GM12865 (cell line): ENCODE measurements around the gene TNS3.

Source experiments
- DNase-seq: peaks from one replicate; pipeline ENCODE4 v3.0.0; 2010; ENCODE audit warnings: low read depth
- H3K4me3 ChIP-seq: 2 replicates; pipeline ENCODE4 v1.5.1; 2011; ENCODE audit warnings: mild to moderate bottlenecking, low read depth, low read length, control low read depth
- TF ChIP-seq, protein P1 (sequence below): IDR thresholded peaks from 2 replicates; pipeline ENCODE4 v1.5.1; 2011; ENCODE audit warnings: low read length, control low read depth, low read depth, inconsistent platforms; ENCODE audit not compliant: insufficient read depth; ENCODE audit errors: missing control alignments

TNS3 gene

DNA sequence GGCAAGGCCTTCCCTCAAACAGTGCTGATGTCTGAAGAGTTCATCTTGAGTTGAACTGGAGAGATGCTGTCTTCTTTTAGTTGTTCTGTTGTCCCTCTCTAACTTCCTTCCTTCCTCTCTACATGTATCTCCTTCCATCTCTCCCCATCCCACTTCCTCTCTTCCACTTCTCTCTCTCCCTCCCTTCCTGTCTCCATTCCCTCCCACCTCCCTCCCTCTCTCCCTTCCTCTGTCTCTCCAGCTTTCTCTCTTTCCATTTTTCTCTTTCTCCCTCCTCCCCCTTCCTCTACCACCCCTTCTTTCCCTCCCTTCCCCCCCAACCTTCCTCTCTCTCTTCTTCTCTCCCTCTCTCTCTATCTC lies 40.7 kb upstream of the TNS3 start:
- DNase-seq: no peak
- no peak overlapping the region for H3K4me3 ChIP-seq
- TF ChIP-seq, protein P1, sequence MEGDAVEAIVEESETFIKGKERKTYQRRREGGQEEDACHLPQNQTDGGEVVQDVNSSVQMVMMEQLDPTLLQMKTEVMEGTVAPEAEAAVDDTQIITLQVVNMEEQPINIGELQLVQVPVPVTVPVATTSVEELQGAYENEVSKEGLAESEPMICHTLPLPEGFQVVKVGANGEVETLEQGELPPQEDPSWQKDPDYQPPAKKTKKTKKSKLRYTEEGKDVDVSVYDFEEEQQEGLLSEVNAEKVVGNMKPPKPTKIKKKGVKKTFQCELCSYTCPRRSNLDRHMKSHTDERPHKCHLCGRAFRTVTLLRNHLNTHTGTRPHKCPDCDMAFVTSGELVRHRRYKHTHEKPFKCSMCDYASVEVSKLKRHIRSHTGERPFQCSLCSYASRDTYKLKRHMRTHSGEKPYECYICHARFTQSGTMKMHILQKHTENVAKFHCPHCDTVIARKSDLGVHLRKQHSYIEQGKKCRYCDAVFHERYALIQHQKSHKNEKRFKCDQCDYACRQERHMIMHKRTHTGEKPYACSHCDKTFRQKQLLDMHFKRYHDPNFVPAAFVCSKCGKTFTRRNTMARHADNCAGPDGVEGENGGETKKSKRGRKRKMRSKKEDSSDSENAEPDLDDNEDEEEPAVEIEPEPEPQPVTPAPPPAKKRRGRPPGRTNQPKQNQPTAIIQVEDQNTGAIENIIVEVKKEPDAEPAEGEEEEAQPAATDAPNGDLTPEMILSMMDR: no peak

DNA sequence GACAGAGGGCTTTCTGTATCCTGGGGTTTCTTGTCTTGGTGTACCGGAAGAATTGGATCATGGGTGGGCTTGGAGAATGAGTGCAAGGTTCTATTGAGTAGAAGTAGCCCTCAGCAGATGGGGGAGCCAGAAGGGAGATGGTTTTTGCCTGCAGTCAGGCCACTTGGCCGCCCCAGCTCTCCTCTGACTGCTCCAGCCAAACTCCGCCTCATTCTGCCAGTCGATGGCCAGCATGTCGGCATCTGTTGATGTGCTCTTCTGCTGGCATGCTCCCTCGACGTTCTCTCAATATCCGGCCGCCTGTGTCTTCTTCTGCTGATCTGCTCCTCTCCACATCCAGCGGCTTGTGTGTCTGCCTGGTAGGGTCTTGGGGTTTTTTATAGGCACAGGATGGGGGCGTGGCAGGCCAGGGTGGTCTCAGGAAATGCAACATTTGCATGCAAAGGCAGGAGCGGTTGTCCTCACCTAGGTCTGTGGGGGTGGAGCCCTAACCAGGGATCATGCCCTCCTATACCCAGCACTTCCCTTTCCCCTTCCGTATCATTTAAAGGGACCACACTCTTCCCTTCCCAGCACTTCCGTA lies 40.2 kb upstream of the TNS3 start:
- H3K4me3 ChIP-seq: no peak overlapping the region
- DNase-seq: no peak
- TF ChIP-seq, protein P1: no peak

DNA sequence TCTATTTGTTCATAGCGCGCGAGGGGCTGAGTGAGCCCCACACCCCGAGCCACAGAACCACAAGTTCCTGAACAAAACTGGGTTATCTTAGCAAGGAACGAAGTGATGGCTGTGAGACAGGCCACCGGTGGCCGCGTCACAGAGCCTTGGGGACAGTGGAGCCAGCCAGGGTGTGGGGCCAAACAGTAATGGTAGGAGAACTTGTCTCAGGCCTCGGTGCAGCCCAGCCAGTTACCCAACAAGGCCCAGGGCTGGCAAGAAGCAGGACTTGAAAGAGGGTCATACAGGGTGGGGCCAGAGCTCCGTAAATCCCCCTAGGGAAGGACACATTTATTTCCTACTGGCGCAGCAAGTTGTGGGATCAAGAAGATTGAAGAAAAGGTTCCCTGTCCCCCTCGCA lies 39.4 kb upstream of the TNS3 start:
- no peak for DNase-seq
- H3K4me3 ChIP-seq: no peak overlapping the region
- TF ChIP-seq, protein P1: no peak

DNA sequence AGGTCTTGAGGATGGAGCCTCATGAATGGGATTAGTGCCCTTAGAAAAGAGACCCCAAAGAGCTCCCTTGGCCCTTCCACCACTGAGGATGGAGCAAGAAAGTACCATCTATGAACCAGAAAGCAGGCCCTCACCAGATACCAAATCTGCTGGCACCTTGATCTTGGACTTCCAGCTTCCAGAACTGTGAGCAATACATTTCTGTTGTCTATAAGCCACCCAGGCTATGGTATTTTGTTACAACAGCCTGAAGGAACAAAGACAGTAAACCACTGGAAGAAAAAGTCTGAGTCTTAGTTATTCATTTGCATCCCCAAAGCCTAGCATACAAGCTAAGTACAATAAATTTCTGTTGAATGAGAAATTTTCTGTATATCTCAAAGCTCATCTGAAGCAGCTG lies 37.9 kb upstream of the TNS3 start:
- DNase-seq: no peak
- TF ChIP-seq, protein P1: no peak
- H3K4me3 ChIP-seq: no peak overlapping the region

DNA sequence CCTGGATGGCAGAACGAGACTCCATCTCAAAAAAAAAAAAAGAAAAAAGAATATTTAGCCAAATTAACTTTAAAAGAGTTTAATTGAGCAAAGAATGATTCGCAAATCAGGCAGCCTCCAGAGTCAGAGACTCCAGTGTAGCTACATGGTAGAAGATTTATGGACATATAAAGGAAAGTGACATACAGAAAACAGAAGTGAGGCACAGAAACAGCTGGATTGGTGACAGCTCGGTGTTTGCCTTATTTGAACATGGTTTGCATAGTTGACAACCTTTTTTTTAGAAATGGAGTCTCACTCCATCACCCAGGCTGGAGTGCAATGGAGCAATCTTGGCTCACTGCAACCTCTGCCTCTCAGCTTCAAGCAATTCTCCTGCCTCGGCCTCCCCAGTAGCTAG lies 35.2 kb upstream of the TNS3 start:
- TF ChIP-seq, protein P1: no peak
- no peak overlapping the region for H3K4me3 ChIP-seq
- no peak for DNase-seq

DNA sequence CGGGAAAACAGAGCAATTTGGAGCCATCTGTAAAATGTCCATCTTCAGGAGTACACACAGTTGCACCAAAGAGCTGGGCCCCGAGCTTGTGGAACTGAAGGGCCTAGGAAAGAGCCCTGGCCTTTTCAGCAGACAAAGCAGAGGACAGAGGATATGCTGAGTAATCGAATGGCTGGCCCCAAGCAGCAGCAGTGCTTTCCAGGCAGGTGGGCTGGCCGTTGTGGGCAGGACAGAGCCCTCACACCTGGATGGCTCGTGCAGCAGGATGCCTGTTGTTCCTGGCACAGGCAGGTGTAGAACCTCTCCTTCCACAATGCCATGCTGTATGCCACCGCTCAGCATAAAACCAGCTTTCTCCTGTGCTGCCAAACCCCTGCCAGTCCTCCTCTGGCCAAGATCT lies 32.5 kb upstream of the TNS3 start:
- TF ChIP-seq, protein P1: no peak
- no peak overlapping the region for H3K4me3 ChIP-seq
- DNase-seq: no peak

DNA sequence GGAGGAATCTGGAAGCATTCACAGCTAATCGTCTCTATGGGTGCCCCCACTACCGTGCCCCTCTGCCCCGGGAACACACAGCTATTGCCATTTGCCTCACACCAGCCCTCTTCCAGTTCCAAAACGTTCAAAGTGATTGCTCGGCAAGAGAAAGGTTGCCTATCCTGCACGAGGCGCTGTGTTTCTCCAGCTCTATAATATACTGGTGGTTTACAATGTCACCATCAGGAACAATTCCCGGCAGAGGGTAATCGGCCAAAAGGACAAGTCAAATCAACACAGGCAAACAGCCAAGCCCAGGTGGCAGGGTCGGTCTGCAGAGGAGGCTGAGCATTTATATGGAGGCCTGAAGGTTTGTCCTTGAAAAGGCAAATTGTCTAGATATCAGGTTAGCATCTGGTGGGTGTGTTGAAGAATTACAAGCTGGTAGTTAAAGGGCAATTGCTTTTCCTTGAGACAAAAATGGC lies 29.2 kb upstream of the TNS3 start:
- no peak overlapping the region for H3K4me3 ChIP-seq
- no peak for DNase-seq
- TF ChIP-seq, protein P1: no peak
